NCI-H1092 (cell line): ENCODE results near the gene DCP1B.
"Not testable (repeated sequence)": the region's sequence is repeated elsewhere in the genome, so short reads cannot be mapped to it uniquely, and the experiment has no call there.

Experiments
- DNase-seq: peaks from one replicate; lab custom pipeline; 2025; lab: John Stamatoyannopoulos, UW

DCP1B gene

GRCh38 chr12:1977109-1977508 lies 27.1 kb downstream of the DCP1B start:
- no peak for DNase-seq

GRCh38 chr12:1974812-1975211 lies 29.4 kb downstream of the DCP1B start:
- no peak for DNase-seq

- no peak for DNase-seq
These were observed 31.4 kb downstream of the DCP1B start for GRCh38 chr12:1972856-1973317.

GRCh38 chr12:1972260-1972659 lies 32.0 kb downstream of the DCP1B start:
- no peak for DNase-seq

GRCh38 chr12:1970331-1970900 lies 33.8 kb downstream of the DCP1B start:
- DNase-seq, result no peak

- DNase-seq, result no peak
These were observed 37.6 kb downstream of the DCP1B start for GRCh38 chr12:1966561-1967226.

- DNase-seq, result no peak
These were observed 38.3 kb downstream of the DCP1B start for GRCh38 chr12:1965916-1966315.

GRCh38 chr12:1962051-1963020 lies 41.9 kb downstream of the DCP1B start:
- no peak for DNase-seq

- DNase-seq, result no peak
These were observed 47.5 kb downstream of the DCP1B start for GRCh38 chr12:1956716-1957115.

- no peak for DNase-seq
These were observed 54.3 kb downstream of the DCP1B start for GRCh38 chr12:1949771-1950470.

GRCh38 chr12:1948883-1949282 lies 55.4 kb downstream of the DCP1B start:
- DNase-seq, result no peak

GRCh38 chr12:1947081-1947480 lies 57.2 kb downstream of the DCP1B start:
- no peak for DNase-seq

GRCh38 chr12:1946296-1946695 lies 58.0 kb downstream of the DCP1B start:
- DNase-seq, result no peak

- DNase-seq, result not testable (repeated sequence)
These were observed 58.8 kb downstream of the DCP1B start for GRCh38 chr12:1945502-1945901.

GRCh38 chr12:1939801-1940607 lies 64.3 kb downstream of the DCP1B start:
- DNase-seq, result peak; percentile 80

GRCh38 chr12:1939331-1939730 lies 64.9 kb downstream of the DCP1B start:
- DNase-seq, result no peak

- no peak for DNase-seq
These were observed 66.6 kb downstream of the DCP1B start for GRCh38 chr12:1937481-1938224.

GRCh38 chr12:1936406-1937320 lies 67.6 kb downstream of the DCP1B start:
- peak; percentile 79 for DNase-seq

- DNase-seq, result no peak
These were observed 68.4 kb downstream of the DCP1B start for GRCh38 chr12:1935700-1936378.
